Activated T-helper 9 cell treated with anti-CD3 and anti-CD28 coated beads, Interleukin-2, amount 50 U/mL, for 16 hours (primary cell): Measurements from ENCODE around the gene PPAN.

Experiments
- DNase-seq: peaks from one replicate; pipeline ENCODE4 v3.0.0-alpha.2; 2020; ENCODE audit warnings: low read depth

PPAN gene

DNA sequence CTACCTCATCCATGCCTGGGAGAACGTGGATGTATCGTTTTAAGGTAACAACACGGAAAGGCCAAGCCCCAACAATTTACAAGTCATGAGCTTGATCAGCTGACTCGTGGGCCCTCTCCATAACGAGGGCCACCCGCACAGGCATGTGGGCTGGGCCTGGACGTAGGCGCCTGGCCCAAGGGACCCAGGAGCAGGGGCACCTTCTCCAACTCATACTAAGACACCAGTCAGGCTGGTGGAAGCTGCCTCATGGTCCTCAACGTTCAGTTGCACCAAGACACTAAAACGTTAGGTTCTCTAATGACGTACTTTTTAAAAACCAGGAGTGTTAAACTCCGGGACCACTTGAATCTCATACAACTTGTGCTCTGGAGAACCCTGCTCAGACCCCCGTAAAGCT, 35.3 kb downstream of the PPAN start:
- DNase-seq, result no peak

DNA sequence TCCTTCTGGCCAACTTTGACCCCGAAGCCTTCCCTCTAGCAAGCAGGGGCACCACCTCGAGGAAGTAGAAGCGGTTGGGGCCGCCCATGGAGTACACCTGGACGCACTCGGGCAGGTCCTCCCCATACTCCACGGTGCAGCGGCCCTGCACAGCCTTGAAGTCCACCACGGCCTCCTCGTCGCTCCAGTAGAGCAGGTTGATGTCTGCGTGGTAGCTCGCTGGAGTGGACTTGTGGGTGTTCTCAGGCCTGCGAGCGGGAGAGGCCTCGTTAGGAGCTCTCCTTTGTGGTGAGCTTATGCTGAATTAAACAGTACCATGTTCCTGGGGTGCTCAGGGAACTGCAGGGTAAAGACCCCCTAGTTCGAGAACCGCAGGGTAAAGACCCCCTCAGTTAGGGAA, 35.8 kb downstream of the PPAN start:
- no peak for DNase-seq

DNA sequence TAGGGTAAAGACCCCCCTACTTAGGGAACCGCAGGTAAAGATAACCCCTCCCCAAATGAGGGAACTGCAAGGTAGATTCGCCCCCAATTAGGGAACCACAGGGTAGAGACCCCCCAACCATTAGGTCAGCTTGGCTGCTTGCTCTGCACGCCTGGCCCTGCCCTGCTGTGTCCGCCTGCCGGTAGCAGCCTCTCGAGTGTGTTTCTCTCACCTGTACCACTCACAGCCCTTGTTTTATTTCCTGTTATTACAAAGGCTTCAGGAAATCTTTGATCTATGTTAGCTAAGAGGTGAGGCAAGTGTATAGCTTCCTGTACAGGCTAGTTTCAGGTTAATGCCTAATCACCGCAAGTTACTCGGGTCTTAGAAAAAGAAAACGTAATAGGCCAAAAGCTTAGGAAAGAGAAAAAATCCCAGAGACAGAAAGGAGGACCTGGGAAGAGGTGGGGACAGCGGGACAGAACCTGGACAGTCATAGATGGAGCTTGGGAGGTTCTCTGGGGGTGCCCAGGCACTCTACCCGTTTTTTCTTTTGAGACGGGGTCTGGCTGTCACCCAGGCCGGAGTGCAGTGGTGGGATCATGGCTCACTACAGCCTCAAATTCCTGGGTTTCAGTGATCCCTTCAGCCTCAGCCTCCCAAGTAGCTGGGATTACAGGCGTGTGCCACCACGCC, 36.7 kb downstream of the PPAN start:
- DNase-seq, result no peak

DNA sequence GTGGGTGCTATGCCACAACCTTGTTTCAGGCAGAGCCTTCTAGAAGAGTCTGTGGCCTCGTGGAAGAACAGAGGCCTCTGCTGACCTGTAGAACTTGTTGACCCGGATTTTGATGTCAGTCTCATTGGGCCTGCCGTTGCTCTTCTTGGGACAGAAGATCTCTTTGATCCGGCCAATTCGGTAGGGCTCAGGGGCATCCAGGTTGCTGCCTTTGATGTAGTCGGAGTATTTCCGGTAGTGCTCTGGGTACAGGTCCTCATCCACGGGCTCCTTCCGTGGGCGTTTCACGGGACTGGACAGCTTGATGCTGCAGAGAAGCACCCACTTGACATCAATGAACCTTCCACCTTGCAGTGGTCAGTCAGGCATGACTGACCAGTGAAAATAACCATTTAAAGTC, 37.5 kb downstream of the PPAN start:
- no peak for DNase-seq

DNA sequence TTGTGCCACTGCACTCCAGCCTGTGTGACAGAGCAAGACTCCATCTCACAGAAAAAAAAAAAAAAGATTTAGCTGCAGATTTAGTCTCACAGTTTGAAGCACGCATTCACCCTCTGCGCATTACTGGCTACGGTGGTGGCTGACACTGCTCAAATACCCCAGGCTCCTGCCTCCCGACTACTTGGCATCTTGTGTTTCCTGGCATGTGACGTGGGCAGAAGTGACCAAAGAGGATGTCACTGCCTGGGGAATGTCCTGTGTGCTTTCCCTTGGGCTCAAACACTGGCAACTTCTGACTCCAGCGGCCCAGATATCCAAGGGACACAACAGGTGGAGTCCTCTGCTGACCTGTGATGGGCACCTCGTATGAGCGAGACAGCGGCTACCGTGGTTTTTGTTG, 38.2 kb downstream of the PPAN start:
- no peak for DNase-seq

DNA sequence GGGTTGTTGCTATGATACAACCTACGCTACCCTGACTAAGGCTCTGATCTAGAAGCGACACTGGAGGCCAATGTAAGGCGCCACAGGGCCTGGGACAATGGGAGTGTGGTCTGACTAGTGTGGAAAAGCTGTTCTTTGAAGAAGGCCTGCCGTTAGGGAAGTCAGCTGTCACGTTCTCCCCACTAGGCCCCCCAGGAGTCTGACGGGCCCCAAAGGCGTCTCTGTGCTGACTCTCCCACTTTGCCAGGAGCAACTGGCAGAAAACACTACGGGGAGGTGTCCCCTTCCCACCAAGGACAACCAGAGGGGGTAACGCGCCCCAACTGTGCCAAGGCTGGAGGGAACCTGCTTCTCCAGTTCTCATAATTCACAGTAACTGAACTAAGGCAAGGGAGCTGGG, 38.9 kb downstream of the PPAN start:
- DNase-seq, result no peak

DNA sequence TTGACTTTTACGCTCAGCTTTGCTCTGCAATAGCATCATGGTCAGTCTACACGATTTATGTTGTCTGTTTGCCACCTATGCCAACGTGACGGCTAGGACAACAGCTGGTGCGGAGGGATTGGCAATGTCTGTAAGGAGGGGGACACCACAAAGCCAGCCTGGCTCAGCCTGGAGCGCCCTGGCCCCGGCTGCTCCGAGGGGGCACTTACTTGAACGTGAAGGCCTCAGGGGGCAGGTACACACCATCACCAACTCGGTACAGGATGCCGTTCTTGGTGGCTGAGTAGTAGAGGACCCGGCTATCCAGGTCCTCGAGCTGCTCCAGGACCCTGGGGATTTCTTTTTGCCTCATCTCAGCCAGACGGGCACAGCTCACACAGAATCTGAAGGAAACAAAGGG, 40.0 kb downstream of the PPAN start:
- no peak for DNase-seq

DNA sequence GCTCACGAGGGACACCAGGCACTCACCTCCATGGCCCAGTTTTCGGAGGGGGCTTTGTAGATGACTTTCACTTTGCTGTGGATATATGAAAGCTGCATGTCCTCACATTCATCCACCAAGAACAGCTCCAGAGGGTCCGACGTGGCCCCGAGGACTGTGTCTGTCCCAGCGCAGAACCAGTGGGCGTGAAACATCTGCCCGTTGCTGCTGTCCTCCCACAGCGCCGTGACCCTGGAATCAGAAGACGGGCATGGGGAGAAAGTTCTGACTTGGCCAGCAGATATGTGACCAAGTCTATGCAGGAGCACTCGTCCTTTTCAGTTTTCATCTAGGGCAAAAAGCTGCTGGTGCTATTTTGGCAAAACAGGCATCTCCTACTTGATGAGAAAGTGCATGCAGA, 43.3 kb downstream of the PPAN start:
- DNase-seq, result no peak

DNA sequence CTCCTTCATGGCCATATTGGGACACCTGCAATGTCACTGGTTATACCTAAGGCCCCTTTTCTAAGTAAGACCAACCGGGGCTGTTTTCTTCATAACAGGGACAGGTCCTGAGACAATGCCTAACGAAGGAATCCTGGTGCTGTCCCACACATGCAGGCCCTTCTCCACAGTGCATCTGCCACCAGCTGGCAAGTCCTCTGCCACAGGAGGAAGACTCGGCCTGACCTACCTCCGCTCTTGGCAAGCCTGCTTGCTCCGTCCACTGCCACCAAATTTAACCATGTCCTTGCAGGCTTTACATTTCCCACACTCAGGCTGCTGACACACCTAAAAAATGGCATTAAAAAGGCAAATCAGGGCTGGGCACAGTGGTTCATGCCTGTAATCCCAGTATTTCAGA, 45.4 kb downstream of the PPAN start:
- no peak for DNase-seq

DNA sequence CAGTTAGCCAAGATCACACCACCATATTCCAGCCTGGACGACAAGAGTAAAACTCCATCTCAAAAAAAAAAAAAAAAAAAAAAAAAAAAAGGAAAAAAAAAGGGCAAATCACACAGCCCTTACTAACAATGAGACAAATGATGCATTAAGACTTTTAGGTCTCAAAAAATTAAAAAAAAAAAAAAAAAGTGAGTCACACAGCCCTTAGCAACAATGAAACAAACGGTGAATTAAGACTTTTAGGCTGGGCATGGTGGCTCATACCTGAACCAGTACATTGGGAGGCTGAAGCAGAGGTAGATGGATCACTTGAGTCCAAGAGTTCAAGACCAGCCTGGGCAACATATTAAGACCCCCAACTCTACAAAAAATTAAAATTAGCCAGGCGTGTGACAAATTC, 45.9 kb downstream of the PPAN start:
- no peak for DNase-seq

DNA sequence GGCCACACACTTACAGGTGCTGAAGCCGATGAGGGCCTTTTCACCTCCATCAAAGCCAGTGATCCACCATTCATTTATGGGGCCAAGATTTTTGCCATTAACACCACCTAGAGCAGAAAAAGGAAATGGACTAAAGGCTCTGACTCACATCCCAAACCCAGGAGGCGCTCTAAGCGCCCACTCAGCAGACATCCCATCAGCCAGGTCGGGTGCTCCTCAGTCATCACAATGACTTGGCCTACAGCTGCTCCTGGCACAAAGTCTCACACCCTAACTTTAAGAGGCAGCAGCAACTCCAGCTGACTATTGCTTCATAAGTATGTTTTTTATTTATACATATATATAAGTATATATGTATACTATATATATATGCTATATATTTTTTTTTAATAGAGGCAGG, 49.7 kb downstream of the PPAN start:
- no peak for DNase-seq

DNA sequence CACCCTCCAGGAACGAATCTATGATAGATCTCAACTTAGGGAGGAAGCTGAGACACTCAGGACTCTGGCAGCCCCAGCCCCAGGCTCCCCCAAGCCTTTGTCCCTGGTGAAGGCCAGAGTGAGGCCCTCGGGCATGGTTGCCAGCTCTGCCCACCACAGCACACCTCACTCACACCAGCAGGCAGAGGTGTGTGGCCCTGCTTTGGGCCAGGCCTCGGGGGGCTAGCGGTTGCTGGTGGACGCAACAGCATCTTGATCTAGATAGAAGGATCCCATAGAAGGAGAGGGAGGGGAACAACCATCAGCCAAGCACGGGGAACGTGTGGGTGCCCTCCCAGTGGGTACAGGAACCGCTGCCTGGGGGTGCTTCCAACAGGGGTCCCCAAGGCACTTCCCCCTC, 51.9 kb downstream of the PPAN start:
- DNase-seq, result no peak

DNA sequence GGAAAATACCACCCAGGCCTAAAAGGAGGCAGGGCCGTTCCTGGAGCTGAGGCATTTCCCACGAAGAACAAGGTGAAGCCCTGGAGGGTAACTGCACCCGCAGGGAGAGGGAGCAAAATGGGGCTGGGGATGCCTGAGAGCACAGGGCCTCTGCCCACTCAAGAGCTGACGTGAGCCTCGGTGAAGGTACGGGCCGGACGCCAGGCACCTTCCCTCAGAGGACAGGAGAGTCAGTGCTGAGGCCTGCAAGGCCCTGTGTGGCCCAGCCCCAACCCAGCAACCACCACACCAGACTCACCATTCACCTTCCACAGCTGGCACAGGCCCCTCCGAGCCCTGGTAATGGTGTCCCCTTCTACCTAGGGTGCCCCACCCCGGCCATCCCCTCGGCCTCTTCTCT, 52.3 kb downstream of the PPAN start:
- no peak for DNase-seq

DNA sequence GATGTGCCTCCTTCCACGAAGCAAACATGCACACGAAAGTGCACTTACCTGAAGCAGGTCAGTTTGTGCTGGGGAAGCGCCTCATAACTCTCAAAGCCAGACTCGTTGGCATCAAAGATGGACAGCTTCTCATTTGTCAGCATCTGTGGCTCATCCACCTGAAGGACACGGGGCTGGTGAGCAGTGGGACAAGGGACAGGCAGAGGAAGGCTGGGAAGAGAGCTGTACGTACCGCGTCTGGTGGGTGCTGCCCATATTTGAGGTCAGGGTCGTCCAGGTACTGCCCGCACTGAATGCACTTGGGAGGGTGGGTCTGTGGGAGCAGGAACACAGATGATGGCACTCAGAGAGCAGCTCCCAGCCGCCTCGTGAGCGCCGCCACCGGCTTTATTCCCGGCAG, 53.4 kb downstream of the PPAN start:
- no peak for DNase-seq
